H9 (cell line): ENCODE results near the gene KAZN. TPM values are rescaled to one million over a fixed set of nuclear protein-coding genes. Genes with fewer than 3 reads are reported as not detected.

Experiments
- DNase-seq: peaks from one replicate; pipeline ENCODE4 v3.0.0-alpha.2; 2017
- H2AFZ ChIP-seq: one replicate; pipeline ENCODE4 v1.6.1; 2013; ENCODE audit warnings: mild to moderate bottlenecking, low read length, control low read depth, moderate library complexity
- H2AK5ac ChIP-seq: 2 replicates; pipeline ENCODE4 v1.6.1; 2013; ENCODE audit warnings: low read length, control low read depth, mixed read lengths; ENCODE audit not compliant: insufficient read length
- H2BK120ac ChIP-seq: one replicate; pipeline ENCODE4 v1.6.1; 2013; ENCODE audit warnings: low read depth, mild to moderate bottlenecking, low read length, control low read depth, inconsistent platforms; ENCODE audit not compliant: poor library complexity, severe bottlenecking
- H2BK12ac ChIP-seq: 2 replicates; pipeline ENCODE4 v1.6.1; 2013; ENCODE audit warnings: low read length, control low read depth, mixed read lengths, low read depth; ENCODE audit not compliant: insufficient read length
- H2BK15ac ChIP-seq: 2 replicates; pipeline ENCODE4 v1.6.1; 2013; ENCODE audit warnings: low read depth, low read length, control low read depth
- H2BK20ac ChIP-seq: one replicate; pipeline ENCODE4 v1.6.1; 2013; ENCODE audit warnings: low read depth, mild to moderate bottlenecking, low read length, control low read depth, inconsistent platforms; ENCODE audit not compliant: poor library complexity, severe bottlenecking
- H2BK5ac ChIP-seq: 2 replicates; pipeline ENCODE4 v1.6.1; 2013; ENCODE audit warnings: low read length, control low read depth, mixed read lengths; ENCODE audit not compliant: insufficient read length
- H3K14ac ChIP-seq: 2 replicates; pipeline ENCODE4 v1.6.1; 2013; ENCODE audit warnings: low read length, control low read depth; ENCODE audit not compliant: insufficient read depth
- H3K18ac ChIP-seq: 2 replicates; pipeline ENCODE4 v1.6.1; 2013; ENCODE audit warnings: low read depth, mild to moderate bottlenecking, mixed read lengths, low read length, control low read depth; ENCODE audit not compliant: insufficient read length
- H3K23ac ChIP-seq: 2 replicates; pipeline ENCODE4 v1.6.1; 2013; ENCODE audit warnings: low read length, control low read depth, mixed read lengths, low read depth; ENCODE audit not compliant: insufficient read length
- H3K23me2 ChIP-seq: 2 replicates; pipeline ENCODE4 v1.6.1; 2013; ENCODE audit warnings: low read depth, mild to moderate bottlenecking, mixed read lengths, low read length, control low read depth; ENCODE audit not compliant: insufficient read length, poor library complexity, severe bottlenecking
- H3K27ac ChIP-seq: 2 replicates; pipeline ENCODE4 v1.5.1; 2013; ENCODE audit warnings: low read length, control low read depth, mixed read lengths, low read depth; ENCODE audit not compliant: insufficient read length
- H3K27me3 ChIP-seq: 2 replicates; pipeline ENCODE4 v1.6.1; 2013; ENCODE audit warnings: low read length, control low read depth, inconsistent platforms; ENCODE audit not compliant: insufficient read depth
- H3K4ac ChIP-seq: 2 replicates; pipeline ENCODE4 v1.6.1; 2013; ENCODE audit warnings: low read depth, mild to moderate bottlenecking, control low read depth, inconsistent platforms, low read length, moderate library complexity
- H3K4me1 ChIP-seq: 2 replicates; pipeline ENCODE4 v1.6.1; 2013; ENCODE audit warnings: low read length, control low read depth, inconsistent platforms; ENCODE audit not compliant: insufficient read depth
- H3K4me2 ChIP-seq: 2 replicates; pipeline ENCODE4 v1.6.1; 2013; ENCODE audit warnings: low read length, control low read depth, mixed read lengths; ENCODE audit not compliant: insufficient read length, insufficient read depth
- H3K56ac ChIP-seq: 2 replicates; pipeline ENCODE4 v1.6.1; 2013; ENCODE audit warnings: low read depth, mild to moderate bottlenecking, mixed read lengths, low read length, control low read depth; ENCODE audit not compliant: insufficient read length
- H3K79me1 ChIP-seq: 2 replicates; pipeline ENCODE4 v1.6.1; 2013; ENCODE audit warnings: low read depth, mild to moderate bottlenecking, moderate library complexity, low read length, control low read depth, inconsistent platforms; ENCODE audit not compliant: insufficient read depth, poor library complexity, severe bottlenecking
- H3K79me2 ChIP-seq: 2 replicates; pipeline ENCODE4 v1.6.1; 2013; ENCODE audit warnings: low read length, control low read depth, inconsistent platforms; ENCODE audit not compliant: insufficient read depth
- H3K9ac ChIP-seq: 2 replicates; pipeline ENCODE4 v1.6.1; 2013; ENCODE audit warnings: low read length, control low read depth, mixed read lengths; ENCODE audit not compliant: insufficient read length; ENCODE audit errors: extremely low read depth
- H3K9me3 ChIP-seq: one replicate; pipeline ENCODE4 v1.6.1; 2013; ENCODE audit warnings: low read depth, low read length, inconsistent platforms; ENCODE audit not compliant: control insufficient read depth
- H3T11ph ChIP-seq: one replicate; pipeline ENCODE4 v1.6.1; 2013; ENCODE audit warnings: mild to moderate bottlenecking, low read length, control low read depth, inconsistent platforms
- H4K20me1 ChIP-seq: one replicate; pipeline ENCODE4 v1.6.1; 2013; ENCODE audit not compliant: control insufficient read depth, insufficient read length, insufficient read depth
- H4K5ac ChIP-seq: 2 replicates; pipeline ENCODE4 v1.6.1; 2013; ENCODE audit warnings: low read depth, mild to moderate bottlenecking, mixed read lengths, low read length, control low read depth; ENCODE audit not compliant: insufficient read length
- H4K8ac ChIP-seq: replicated peaks from 2 replicates; pipeline ENCODE4 v1.6.1; 2013; ENCODE audit warnings: low read length, control low read depth, mixed read lengths, low read depth; ENCODE audit not compliant: insufficient read length
- H4K91ac ChIP-seq: 2 replicates; pipeline ENCODE4 v1.6.1; 2013; ENCODE audit warnings: low read depth, mild to moderate bottlenecking, moderate library complexity, mixed read lengths, low read length, control low read depth; ENCODE audit not compliant: insufficient read length
- H3K27ac Mint-ChIP-seq, 3 experiments: 2 replicates in 2 of 3; 3 replicates in 1 of 3; pipeline ENCODE4 v1.8.0; 2020 to 2021; ENCODE audit warnings: mixed read lengths in 3 of 3, mild to moderate bottlenecking in 1 of 3, moderate library complexity in 1 of 3
- H3K27me3 Mint-ChIP-seq: 2 replicates; pipeline ENCODE4 v1.8.0; 2021; ENCODE audit warnings: low read depth, mild to moderate bottlenecking, moderate library complexity, mixed read lengths
- H3K36me3 Mint-ChIP-seq, 3 experiments: 2 replicates in 2 of 3; 3 replicates in 1 of 3; pipeline ENCODE4 v1.8.0; 2020 to 2021; ENCODE audit warnings: low read depth in 3 of 3, mixed read lengths in 3 of 3; ENCODE audit not compliant: insufficient read depth in 1 of 3
- H3K4me1 Mint-ChIP-seq, 2 experiments: 2 replicates each; pipeline ENCODE4 v1.8.0; 2020; ENCODE audit warnings: mixed read lengths in 2 of 2
- H3K4me3 Mint-ChIP-seq, 2 experiments: 2 replicates in 1 of 2; 3 replicates in 1 of 2; pipeline ENCODE4 v1.8.0; 2020 to 2021; ENCODE audit warnings: mild to moderate bottlenecking in 2 of 2, mixed read lengths in 2 of 2, moderate library complexity in 1 of 2
- H3K9me3 Mint-ChIP-seq, 2 experiments: 2 replicates in 1 of 2; 3 replicates in 1 of 2; pipeline ENCODE4 v1.8.0; 2020; ENCODE audit warnings: mild to moderate bottlenecking in 2 of 2, mixed read lengths in 2 of 2, moderate library complexity in 1 of 2
- WGBS: extraction: QIAGEN DNeasy Blood & Tissue Kit; methylation state at CpG from one replicate; pipeline ENCODE4 v1.1.7; 2013; ENCODE audit warnings: missing lambda C conversion rate, low lambda C conversion rate, mixed read lengths; ENCODE audit not compliant: insufficient read length; ENCODE audit errors: extremely low coverage; 5-methylcytosine and 5-hydroxymethylcytosine counted together
- total RNA-seq: library from RNA; stranded (reverse); gene quantifications from 2 replicates; pipeline ENCODE4 v1.2.1, GENCODE V29; 2021
- TF ChIP-seq, protein P1 (sequence below): fragments of 200-600 bp; sonication (generic); conservative IDR thresholded peaks from 3 replicates; pipeline ENCODE4 v1.8.0; 2021; ENCODE audit warnings: antibody characterized with exemption, mild to moderate bottlenecking

The KAZN gene
- total RNA-seq, 1 experiment from 2014 or later = 7.6 TPM

GRCh38 chr1:15115542-15116330 lies 517.3 kb downstream of the KAZN start:
- Mint-ChIP-seq H3K27ac (no peak overlapping the region), H3K36me3 (no peaks in the 10 kb centered on the region), H3K4me1 (peaks cover 19 to 28% of the 10 kb centered on the region in 2 experiments), H3K4me3 (no peak overlapping the region), H3K27me3 (peaks cover 21% of the 10 kb centered on the region), H3K9me3 (no peaks in the 10 kb centered on the region)
- H3K56ac ChIP-seq = no peak overlapping the region
- no peak overlapping the region for H2AK5ac ChIP-seq
- WGBS = no CpG with 5 or more reads among the region's 15 CpGs
- H4K5ac ChIP-seq = no peak overlapping the region
- no peaks in the 10 kb centered on the region for H4K20me1 ChIP-seq
- H2BK20ac ChIP-seq = no peak overlapping the region
- no peak overlapping the region for H3K18ac ChIP-seq
- no peak overlapping the region for H2BK15ac ChIP-seq
- H2BK5ac ChIP-seq = no peak overlapping the region
- H3K4me1 ChIP-seq = peaks cover 7% of the 10 kb centered on the region; the same call in 1 of the 2 replicates
- no peaks in the 10 kb centered on the region for H3K23me2 ChIP-seq
- DNase-seq = no peak
- H3K4ac ChIP-seq = no peak overlapping the region
- no peak overlapping the region for H2BK120ac ChIP-seq
- TF ChIP-seq, protein P1, sequence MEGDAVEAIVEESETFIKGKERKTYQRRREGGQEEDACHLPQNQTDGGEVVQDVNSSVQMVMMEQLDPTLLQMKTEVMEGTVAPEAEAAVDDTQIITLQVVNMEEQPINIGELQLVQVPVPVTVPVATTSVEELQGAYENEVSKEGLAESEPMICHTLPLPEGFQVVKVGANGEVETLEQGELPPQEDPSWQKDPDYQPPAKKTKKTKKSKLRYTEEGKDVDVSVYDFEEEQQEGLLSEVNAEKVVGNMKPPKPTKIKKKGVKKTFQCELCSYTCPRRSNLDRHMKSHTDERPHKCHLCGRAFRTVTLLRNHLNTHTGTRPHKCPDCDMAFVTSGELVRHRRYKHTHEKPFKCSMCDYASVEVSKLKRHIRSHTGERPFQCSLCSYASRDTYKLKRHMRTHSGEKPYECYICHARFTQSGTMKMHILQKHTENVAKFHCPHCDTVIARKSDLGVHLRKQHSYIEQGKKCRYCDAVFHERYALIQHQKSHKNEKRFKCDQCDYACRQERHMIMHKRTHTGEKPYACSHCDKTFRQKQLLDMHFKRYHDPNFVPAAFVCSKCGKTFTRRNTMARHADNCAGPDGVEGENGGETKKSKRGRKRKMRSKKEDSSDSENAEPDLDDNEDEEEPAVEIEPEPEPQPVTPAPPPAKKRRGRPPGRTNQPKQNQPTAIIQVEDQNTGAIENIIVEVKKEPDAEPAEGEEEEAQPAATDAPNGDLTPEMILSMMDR = no peak
- no peak overlapping the region for H4K91ac ChIP-seq
- no peaks in the 10 kb centered on the region for H3K27me3 ChIP-seq
- H3K9me3 ChIP-seq = no peaks in the 10 kb centered on the region
- H4K8ac ChIP-seq = no peak overlapping the region
- no peak overlapping the region for H3K9ac ChIP-seq
- no peak overlapping the region for H3K27ac ChIP-seq
- no peak overlapping the region for H2BK12ac ChIP-seq
- no peak overlapping the region for H3K23ac ChIP-seq
- H3K79me2 ChIP-seq = no peaks in the 10 kb centered on the region
- H3K79me1 ChIP-seq = no peaks in the 10 kb centered on the region
- H2AFZ ChIP-seq = no peak overlapping the region
- H3K14ac ChIP-seq = no peak overlapping the region
- H3K4me2 ChIP-seq = no peak overlapping the region
- no peak overlapping the region for H3T11ph ChIP-seq
